ENCODE results near the gene LAMB2.

- TF ChIP-seq POLR2A (IDR thresholded peaks at IDR 0.05; ENCODE audit: low read depth) (no peak), CTCF (IDR thresholded peaks at IDR 0.05) (no peak), POLR2AphosphoS5 (IDR thresholded peaks at IDR 0.05) (no peak)
Measured at GRCh38 chr3:49119036-49119435, 13.8 kb downstream of the LAMB2 start.

Measured in esophagus muscularis mucosa (tissue), 3 donors.